Mesendoderm (in vitro differentiated cells): Measurements from ENCODE around the gene NAE1.
"Not testable (repeated sequence)": the region's sequence is repeated elsewhere in the genome, so short reads cannot be mapped to it uniquely, and the experiment has no call there.

Source experiments
- DNase-seq: peaks from one replicate; pipeline ENCODE4 v3.0.0; 2013
- H2AK5ac ChIP-seq: 2 replicates; pipeline ENCODE4 v1.6.1; 2013; ENCODE audit warnings: low read length, inconsistent platforms
- H2BK120ac ChIP-seq: 2 replicates; pipeline ENCODE4 v1.6.1; 2013; ENCODE audit warnings: low read depth, mild to moderate bottlenecking, low read length, moderate library complexity, mixed read lengths
- H2BK15ac ChIP-seq: replicated peaks from 2 replicates; pipeline ENCODE4 v1.6.1; 2013; ENCODE audit warnings: low read depth, mild to moderate bottlenecking, moderate library complexity
- H2BK5ac ChIP-seq: 2 replicates; pipeline ENCODE4 v1.6.1; 2013; ENCODE audit warnings: low read length, inconsistent platforms
- H3K18ac ChIP-seq: 2 replicates; pipeline ENCODE4 v1.6.1; 2013; ENCODE audit warnings: mild to moderate bottlenecking, low read length, mixed read lengths
- H3K23ac ChIP-seq: one replicate; pipeline ENCODE4 v1.6.1; 2013; ENCODE audit warnings: low read length
- H3K27ac ChIP-seq: 2 replicates; pipeline ENCODE4 v1.5.1; 2013; ENCODE audit warnings: low read depth, mild to moderate bottlenecking, inconsistent platforms, low read length, moderate library complexity
- H3K27me3 ChIP-seq: 2 replicates; pipeline ENCODE4 v1.6.1; 2013; ENCODE audit warnings: low read length, control low read depth, mild to moderate bottlenecking, inconsistent platforms; ENCODE audit not compliant: insufficient read depth, poor library complexity
- H3K36me3 ChIP-seq: 2 replicates; pipeline ENCODE4 v1.6.1; 2013; ENCODE audit warnings: low read length, inconsistent platforms; ENCODE audit not compliant: control insufficient read depth, insufficient read depth
- H3K4ac ChIP-seq: one replicate; pipeline ENCODE4 v1.6.1; 2013; ENCODE audit warnings: low read depth, mild to moderate bottlenecking, low read length, moderate library complexity
- H3K4me1 ChIP-seq: 2 replicates; pipeline ENCODE4 v1.6.1; 2013; ENCODE audit warnings: low read depth, low read length, inconsistent platforms; ENCODE audit not compliant: control insufficient read depth
- H3K4me2 ChIP-seq: 2 replicates; pipeline ENCODE4 v1.6.1; 2013; ENCODE audit warnings: low read length
- H3K4me3 ChIP-seq: 2 replicates; pipeline ENCODE4 v1.5.1; 2013; ENCODE audit warnings: mild to moderate bottlenecking, low read length
- H3K56ac ChIP-seq: one replicate; pipeline ENCODE4 v1.6.1; 2013; ENCODE audit warnings: low read length
- H3K79me1 ChIP-seq: 2 replicates; pipeline ENCODE4 v1.6.1; 2013; ENCODE audit warnings: low read length, inconsistent platforms
- H3K79me2 ChIP-seq: 2 replicates; pipeline ENCODE4 v1.6.1; 2013; ENCODE audit warnings: mild to moderate bottlenecking, low read length; ENCODE audit not compliant: control insufficient read depth, insufficient read depth
- H3K9ac ChIP-seq: 2 replicates; pipeline ENCODE4 v1.6.1; 2013; ENCODE audit warnings: low read length, inconsistent platforms
- H4K5ac ChIP-seq: one replicate; pipeline ENCODE4 v1.6.1; 2013; ENCODE audit warnings: low read length
- H4K8ac ChIP-seq: one replicate; pipeline ENCODE4 v1.6.1; 2013; ENCODE audit warnings: low read depth, mild to moderate bottlenecking, control low read depth, low read length, moderate library complexity
- WGBS: extraction: QIAGEN DNeasy Blood & Tissue Kit; methylation state at CpG from one replicate; pipeline ENCODE4 v1.1.7; 2013; ENCODE audit warnings: low lambda C conversion rate, missing lambda C conversion rate; ENCODE audit not compliant: insufficient coverage; ENCODE audit errors: extremely low coverage; 5-methylcytosine and 5-hydroxymethylcytosine counted together

NAE1 gene

GRCh38 chr16:66872559-66872942 is 41.8 kb upstream of the NAE1 start:
- no peaks in the 10 kb centered on the region for H3K4me1 ChIP-seq
- H3K18ac ChIP-seq = no peak overlapping the region
- H3K56ac ChIP-seq = peak overlapping the region; percentile 83
- no peak overlapping the region for H4K5ac ChIP-seq
- H2AK5ac ChIP-seq = no peak overlapping the region
- H2BK15ac ChIP-seq = no peak overlapping the region
- no peaks in the 10 kb centered on the region for H3K79me2 ChIP-seq
- no peaks in the 10 kb centered on the region for H3K79me1 ChIP-seq
- H4K8ac ChIP-seq = no peak overlapping the region
- H2BK5ac ChIP-seq = no peak overlapping the region
- H3K9ac ChIP-seq = peak overlapping the region; percentile 64
- no peak for DNase-seq
- no peak overlapping the region for H3K27ac ChIP-seq
- no peak overlapping the region for H3K4me3 ChIP-seq
- H3K23ac ChIP-seq = no peak overlapping the region
- no CpG with 5 or more reads among the region's 4 CpGs for WGBS
- H2BK120ac ChIP-seq = no peak overlapping the region
- no peaks in the 10 kb centered on the region for H3K27me3 ChIP-seq
- peak overlapping the region; percentile 44 for H3K4me2 ChIP-seq
- no peaks in the 10 kb centered on the region for H3K36me3 ChIP-seq
- H3K4ac ChIP-seq = no peak overlapping the region

GRCh38 chr16:66871840-66872239 is 41.1 kb upstream of the NAE1 start:
- Histone ChIP-seq H3K36me3 (no peaks in the 10 kb centered on the region), H2BK15ac (no peak overlapping the region)

GRCh38 chr16:66871363-66871762 is 40.6 kb upstream of the NAE1 start:
- not testable (repeated sequence) for H3K27me3 ChIP-seq, H3K4me3 ChIP-seq, H4K5ac ChIP-seq, H2AK5ac ChIP-seq, H3K56ac ChIP-seq, DNase-seq, H3K36me3 ChIP-seq, H3K23ac ChIP-seq, H3K4ac ChIP-seq, H3K18ac ChIP-seq, H3K9ac ChIP-seq, H3K79me1 ChIP-seq, H2BK120ac ChIP-seq, H3K27ac ChIP-seq, H4K8ac ChIP-seq, H3K79me2 ChIP-seq, H3K4me1 ChIP-seq, H3K4me2 ChIP-seq, H2BK15ac ChIP-seq, H2BK5ac ChIP-seq
- no CpG with 5 or more reads among the region's 2 CpGs for WGBS

More at GRCh38 chr16:66871840-66872239, 41.1 kb upstream of the NAE1 start:
- Histone ChIP-seq H3K79me2 (no peaks in the 10 kb centered on the region), H3K23ac (no peak overlapping the region), H3K56ac (no peak overlapping the region), H3K27ac (no peak overlapping the region), H3K9ac (no peak overlapping the region), H4K5ac (no peak overlapping the region), H3K79me1 (no peaks in the 10 kb centered on the region), H3K27me3 (no peaks in the 10 kb centered on the region), H4K8ac (no peak overlapping the region), H3K18ac (no peak overlapping the region), H3K4ac (no peak overlapping the region), H2BK5ac (no peak overlapping the region), H3K4me3 (no peak overlapping the region), H2AK5ac (no peak overlapping the region), H3K4me2 (no peak overlapping the region), H3K4me1 (no peaks in the 10 kb centered on the region), H2BK120ac (no peak overlapping the region)
- no CpG with 5 or more reads among the region's 3 CpGs for WGBS
- no peak for DNase-seq

- no peaks in the 10 kb centered on the region for H3K27me3 ChIP-seq
- H3K27ac ChIP-seq = no peak overlapping the region
- no peaks in the 10 kb centered on the region for H3K79me2 ChIP-seq
- H2BK120ac ChIP-seq = no peak overlapping the region
- no CpG with 5 or more reads among the region's 1 CpG for WGBS
- no peak overlapping the region for H3K4ac ChIP-seq
- H4K5ac ChIP-seq = no peak overlapping the region
- H3K23ac ChIP-seq = no peak overlapping the region
- no peak overlapping the region for H3K56ac ChIP-seq
- H3K4me3 ChIP-seq = no peak overlapping the region
- no peak overlapping the region for H3K18ac ChIP-seq
- no peak overlapping the region for H4K8ac ChIP-seq
- DNase-seq = no peak
- H3K4me1 ChIP-seq = no peaks in the 10 kb centered on the region
- H3K36me3 ChIP-seq = no peaks in the 10 kb centered on the region
- H3K9ac ChIP-seq = no peak overlapping the region
- no peak overlapping the region for H2AK5ac ChIP-seq
- no peak overlapping the region for H2BK5ac ChIP-seq
- no peaks in the 10 kb centered on the region for H3K79me1 ChIP-seq
- no peak overlapping the region for H2BK15ac ChIP-seq
- H3K4me2 ChIP-seq = no peak overlapping the region
Measured at GRCh38 chr16:66869424-66869823, 38.6 kb upstream of the NAE1 start.

- H2BK15ac ChIP-seq = no peak overlapping the region
- H2AK5ac ChIP-seq = no peak overlapping the region
- H3K4me1 ChIP-seq = no peaks in the 10 kb centered on the region
- H3K79me1 ChIP-seq = no peaks in the 10 kb centered on the region
- no peak overlapping the region for H3K9ac ChIP-seq
- no peak overlapping the region for H4K8ac ChIP-seq
- DNase-seq = no peak
- no peak overlapping the region for H3K56ac ChIP-seq
- H3K36me3 ChIP-seq = no peaks in the 10 kb centered on the region
- no peak overlapping the region for H2BK5ac ChIP-seq
- no peak overlapping the region for H3K27ac ChIP-seq
- H3K23ac ChIP-seq = no peak overlapping the region
- H3K4ac ChIP-seq = no peak overlapping the region
- no peaks in the 10 kb centered on the region for H3K27me3 ChIP-seq
- H2BK120ac ChIP-seq = no peak overlapping the region
- no peaks in the 10 kb centered on the region for H3K79me2 ChIP-seq
- no peak overlapping the region for H3K4me3 ChIP-seq
- H4K5ac ChIP-seq = no peak overlapping the region
- no peak overlapping the region for H3K18ac ChIP-seq
- no peak overlapping the region for H3K4me2 ChIP-seq
Measured at GRCh38 chr16:66863707-66864106, 32.9 kb upstream of the NAE1 start.

GRCh38 chr16:66862023-66862520 is 31.3 kb upstream of the NAE1 start:
- Histone ChIP-seq H3K27me3 (no peaks in the 10 kb centered on the region), H2AK5ac (no peak overlapping the region), H4K8ac (no peak overlapping the region), H3K79me1 (no peaks in the 10 kb centered on the region), H3K56ac (no peak overlapping the region), H3K27ac (no peak overlapping the region), H3K9ac (no peak overlapping the region), H3K4me1 (no peaks in the 10 kb centered on the region), H2BK120ac (no peak overlapping the region), H3K79me2 (no peaks in the 10 kb centered on the region), H4K5ac (no peak overlapping the region), H3K4me3 (no peak overlapping the region), H3K23ac (no peak overlapping the region), H3K4ac (no peak overlapping the region), H2BK5ac (no peak overlapping the region), H3K36me3 (no peaks in the 10 kb centered on the region), H3K4me2 (no peak overlapping the region), H2BK15ac (no peak overlapping the region), H3K18ac (no peak overlapping the region)
- no CpG with 5 or more reads among the region's 8 CpGs for WGBS
- no peak for DNase-seq
